GM19397 (cell line): ENCODE measurements around the gene THAP3.

Source experiments
- ATAC-seq: cut with Tn5 transposase; IDR thresholded peaks from one replicate; pipeline ENCODE4 v1.9.1; 2021; ENCODE audit warnings: mild to moderate bottlenecking, moderate library complexity; ENCODE audit not compliant: unreplicated experiment

The THAP3 gene

GRCh38 chr1:6603915-6604558, 20.6 kb upstream of the THAP3 start:
- no peak for ATAC-seq

- peak; percentile 32 for ATAC-seq
Measured at GRCh38 chr1:6612641-6613360, 11.9 kb upstream of the THAP3 start.

GRCh38 chr1:6613361-6614018, 11.2 kb upstream of the THAP3 start, which contains the start of gene PHF13:
TSS of gene PHF13 (plus strand) at chr1:6613731. CDS start at chr1:6614067, 336 bp downstream.
- ATAC-seq = peak; percentile 88

- ATAC-seq = no peak
Measured at GRCh38 chr1:6614019-6614928, 10.4 kb upstream of the THAP3 start.

GRCh38 chr1:6614929-6615785, 9.5 kb upstream of the THAP3 start:
- no peak for ATAC-seq

GRCh38 chr1:6619045-6619444, 5.6 kb upstream of the THAP3 start:
- ATAC-seq = no peak

- no peak for ATAC-seq
Measured at GRCh38 chr1:6621429-6622391, 3.0 kb upstream of the THAP3 start.

- no peak for ATAC-seq
Measured at GRCh38 chr1:6622396-6623152, 2.1 kb upstream of the THAP3 start.

- no peak for ATAC-seq
Measured at GRCh38 chr1:6623269-6623965, 1.3 kb upstream of the THAP3 start.

- ATAC-seq = peak; percentile 38
Measured at GRCh38 chr1:6625584-6626149, 999 bp downstream of the THAP3 start.

- ATAC-seq = no peak
Measured at GRCh38 chr1:6627031-6627430, 2.4 kb downstream of the THAP3 start.

GRCh38 chr1:6627841-6628545, 3.3 kb downstream of the THAP3 start:
- ATAC-seq = no peak

- ATAC-seq = no peak
Measured at GRCh38 chr1:6628971-6629479, 4.4 kb downstream of the THAP3 start.

GRCh38 chr1:6630027-6630426, 5.4 kb downstream of the THAP3 start:
- no peak for ATAC-seq

- ATAC-seq = no peak
Measured at GRCh38 chr1:6631058-6631457, 6.4 kb downstream of the THAP3 start.
